HL-60 (cell line): ENCODE results near the gene SS18.

Source experiments
- POLR2AphosphoS5 ChIP-seq: IDR thresholded peaks from 2 replicates; pipeline ENCODE4 v1.6.1; 2012; ENCODE audit warnings: low read depth
- TF ChIP-seq, protein P1 (sequence below): IDR thresholded peaks from one replicate; pipeline ENCODE4 v1.5.1; 2011; ENCODE audit warnings: low read length, control low read depth, inconsistent platforms; ENCODE audit not compliant: insufficient read depth

DNA sequence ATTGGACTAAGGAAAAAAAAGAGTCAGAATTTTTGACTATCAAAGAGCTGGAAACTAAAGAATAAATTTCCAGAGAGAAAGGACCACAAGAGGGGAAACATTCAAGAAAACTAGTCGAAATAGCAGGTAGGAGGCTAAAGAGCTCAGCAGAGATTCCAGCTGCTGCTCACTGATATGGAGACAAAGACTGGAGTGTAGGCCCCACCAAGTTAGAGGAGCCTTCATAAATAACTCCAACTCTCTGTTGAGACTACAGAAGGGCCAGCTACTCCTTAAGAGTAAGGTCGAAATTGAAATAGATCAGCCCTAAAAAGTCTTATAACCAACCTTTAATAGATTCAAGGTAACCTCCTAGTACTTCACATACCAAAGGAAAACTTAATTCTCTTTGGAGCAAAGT lies 31.1 kb downstream of the SS18 start:
- no peak for TF ChIP-seq POLR2AphosphoS5
- TF ChIP-seq, protein P1, sequence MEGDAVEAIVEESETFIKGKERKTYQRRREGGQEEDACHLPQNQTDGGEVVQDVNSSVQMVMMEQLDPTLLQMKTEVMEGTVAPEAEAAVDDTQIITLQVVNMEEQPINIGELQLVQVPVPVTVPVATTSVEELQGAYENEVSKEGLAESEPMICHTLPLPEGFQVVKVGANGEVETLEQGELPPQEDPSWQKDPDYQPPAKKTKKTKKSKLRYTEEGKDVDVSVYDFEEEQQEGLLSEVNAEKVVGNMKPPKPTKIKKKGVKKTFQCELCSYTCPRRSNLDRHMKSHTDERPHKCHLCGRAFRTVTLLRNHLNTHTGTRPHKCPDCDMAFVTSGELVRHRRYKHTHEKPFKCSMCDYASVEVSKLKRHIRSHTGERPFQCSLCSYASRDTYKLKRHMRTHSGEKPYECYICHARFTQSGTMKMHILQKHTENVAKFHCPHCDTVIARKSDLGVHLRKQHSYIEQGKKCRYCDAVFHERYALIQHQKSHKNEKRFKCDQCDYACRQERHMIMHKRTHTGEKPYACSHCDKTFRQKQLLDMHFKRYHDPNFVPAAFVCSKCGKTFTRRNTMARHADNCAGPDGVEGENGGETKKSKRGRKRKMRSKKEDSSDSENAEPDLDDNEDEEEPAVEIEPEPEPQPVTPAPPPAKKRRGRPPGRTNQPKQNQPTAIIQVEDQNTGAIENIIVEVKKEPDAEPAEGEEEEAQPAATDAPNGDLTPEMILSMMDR: no peak
